Neural cell (in vitro differentiated cells): ENCODE measurements around the gene KRT86. TPM values are rescaled to one million over a fixed set of nuclear protein-coding genes. Genes with fewer than 3 reads are reported as not detected.

ENCODE experiments used
- H2AFZ ChIP-seq: fragments of 200-600, 300-800 bp; sonication (generic), shearing (Covaris generic); 2 replicates; pipeline ENCODE4 v1.6.0; 2014; ENCODE audit warnings: low read depth, mild to moderate bottlenecking, antibody characterized with exemption, low read length, moderate library complexity
- H3F3A ChIP-seq: fragments of 200-600 bp; shearing (Covaris generic); 2 replicates; pipeline ENCODE4 v1.6.1; 2016; ENCODE audit warnings: mild to moderate bottlenecking, moderate library complexity, mixed read lengths, antibody characterized with exemption, low read length; ENCODE audit not compliant: insufficient read depth, poor library complexity, severe bottlenecking
- H3K27ac ChIP-seq: fragments of 200-600, 300-800 bp; sonication (generic), shearing (Covaris generic); 2 replicates; pipeline ENCODE4 v1.5.1; 2014; ENCODE audit warnings: mild to moderate bottlenecking, low read length, moderate library complexity
- H3K27me3 ChIP-seq: fragments of 300-800, 200-600 bp; sonication (generic), shearing (Covaris generic); 2 replicates; pipeline ENCODE4 v1.6.0; 2014; ENCODE audit warnings: mild to moderate bottlenecking, low read depth, low read length, moderate library complexity; ENCODE audit not compliant: insufficient read depth
- H3K36me3 ChIP-seq: fragments of 300-800, 200-600 bp; sonication (generic), shearing (Covaris generic); 2 replicates; pipeline ENCODE4 v1.5.1; 2014; ENCODE audit warnings: mild to moderate bottlenecking, antibody characterized with exemption, low read length, moderate library complexity; ENCODE audit not compliant: insufficient read depth
- H3K4me2 ChIP-seq: fragments of 300-800, 200-600 bp; sonication (generic), shearing (Covaris generic); 2 replicates; pipeline ENCODE4 v1.6.0; 2014; ENCODE audit warnings: mild to moderate bottlenecking, low read length
- H3K4me3 ChIP-seq: fragments of 300-800, 200-600 bp; sonication (generic), shearing (Covaris generic); 2 replicates; pipeline ENCODE4 v1.5.1; 2014; ENCODE audit warnings: mild to moderate bottlenecking, low read length, moderate library complexity
- H3K79me2 ChIP-seq: fragments of 200-600 bp; shearing (Covaris generic); replicated peaks from 2 replicates; pipeline ENCODE4 v1.6.0; 2014; ENCODE audit warnings: mild to moderate bottlenecking, low read length, moderate library complexity; ENCODE audit not compliant: insufficient read depth
- H3K9ac ChIP-seq: fragments of 300-800, 200-600 bp; sonication (generic), shearing (Covaris generic); 2 replicates; pipeline ENCODE4 v1.6.1; 2016; ENCODE audit warnings: mild to moderate bottlenecking, low read length, mixed read lengths
- H3K9me2 ChIP-seq: fragments of 200-600 bp; shearing (Covaris generic); 2 replicates; pipeline ENCODE4 v1.6.1; 2016; ENCODE audit warnings: mild to moderate bottlenecking, low read length, mixed read lengths; ENCODE audit not compliant: insufficient read depth
- H3K9me3 ChIP-seq: fragments of 200-600, 300-800 bp; sonication (generic), shearing (Covaris generic); 2 replicates; pipeline ENCODE4 v1.6.1; 2016; ENCODE audit warnings: mild to moderate bottlenecking, mixed run types, low read length, moderate library complexity, mixed read lengths
- H4K20me1 ChIP-seq: fragments of 200-600 bp; shearing (Covaris generic); 2 replicates; pipeline ENCODE4 v1.6.1; 2016; ENCODE audit warnings: mild to moderate bottlenecking, mixed run types; ENCODE audit not compliant: insufficient read depth
- EP300 ChIP-seq: fragments of 450-650 bp; conservative IDR thresholded peaks from 2 replicates; pipeline ENCODE4 v1.6.1; 2014; ENCODE audit warnings: antibody characterized with exemption, mild to moderate bottlenecking, moderate library complexity; ENCODE audit not compliant: poor library complexity, severe bottlenecking
- EZH2 ChIP-seq: fragments of 200-600, 300-800 bp; shearing (Covaris generic), sonication (generic); IDR thresholded peaks from 2 replicates; pipeline ENCODE4 v1.6.1; 2014; ENCODE audit warnings: antibody characterized with exemption, low read length, borderline replicate concordance, mild to moderate bottlenecking; ENCODE audit not compliant: insufficient read depth, poor library complexity, severe bottlenecking
- MXI1 ChIP-seq: fragments of 450-650 bp; conservative IDR thresholded peaks from 2 replicates; pipeline ENCODE4 v1.6.1; 2014; ENCODE audit warnings: antibody characterized with exemption, mild to moderate bottlenecking; ENCODE audit not compliant: poor library complexity, severe bottlenecking
- POLR2AphosphoS5 ChIP-seq: IDR thresholded peaks from 2 replicates; pipeline ENCODE4 v1.6.1; 2012
- RAD21 ChIP-seq: fragments of 450-650 bp; conservative IDR thresholded peaks from 2 replicates; pipeline ENCODE4 v1.6.1; 2014; ENCODE audit warnings: antibody characterized with exemption, mild to moderate bottlenecking, moderate library complexity
- SMC3 ChIP-seq: fragments of 450-650 bp; conservative IDR thresholded peaks from 2 replicates; pipeline ENCODE4 v1.6.1; 2014; ENCODE audit warnings: antibody characterized with exemption, mild to moderate bottlenecking, moderate library complexity; ENCODE audit not compliant: poor library complexity
- TAF1 ChIP-seq: IDR thresholded peaks from 2 replicates; pipeline ENCODE4 v1.6.1; 2012; ENCODE audit warnings: low read depth
- polyA plus RNA-seq: library from polyadenylated mRNA; depleted of rRNA; stranded (reverse); fragments of >200 nt; gene quantifications from 2 replicates; pipeline ENCODE4 v1.2.3, GENCODE V29; 2014
- TF ChIP-seq, protein P1 (sequence below): fragments of 450-650 bp; IDR thresholded peaks from 2 replicates; pipeline ENCODE4 v1.5.1; 2014; ENCODE audit warnings: antibody characterized with exemption, mild to moderate bottlenecking, moderate library complexity; ENCODE audit not compliant: poor library complexity, severe bottlenecking
- TF ChIP-seq, protein P2 (sequence below): IDR thresholded peaks from 2 replicates; pipeline ENCODE4 v1.6.1; 2012; ENCODE audit warnings: borderline replicate concordance

Gene KRT86
- polyA plus RNA-seq, 1 donor from 2014 or later = not detected

DNA sequence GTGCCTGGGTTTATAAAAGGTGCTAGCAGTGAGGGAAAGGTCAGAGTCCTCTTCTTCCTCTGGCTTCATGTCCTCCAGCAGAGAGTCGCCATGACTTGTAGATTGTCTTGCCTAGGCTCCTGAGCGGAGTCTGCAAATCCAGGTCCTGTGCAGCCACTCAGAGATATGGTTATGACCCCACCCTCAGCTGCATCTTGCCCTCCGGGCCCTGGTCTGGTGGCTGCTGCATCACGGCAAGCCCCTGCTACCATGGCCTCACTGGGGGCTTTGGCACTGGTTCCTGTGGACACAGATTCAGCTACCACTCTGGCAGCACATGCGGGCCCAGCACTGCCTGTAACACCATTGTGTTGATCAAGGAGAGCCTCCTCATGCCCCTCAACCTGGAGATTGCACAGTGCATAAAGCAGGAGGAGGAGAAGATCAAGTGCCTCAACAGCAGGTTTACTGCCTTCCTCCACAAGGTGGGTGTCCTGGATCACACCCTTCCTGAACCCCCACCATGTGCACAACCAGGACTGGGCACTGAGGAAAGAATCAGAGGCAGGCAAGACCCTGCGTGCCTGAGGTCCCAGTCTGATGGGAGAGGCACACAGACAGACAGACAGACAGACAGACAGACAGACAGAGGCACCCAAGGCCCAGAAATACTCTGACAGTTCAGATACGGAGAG lies 10.5 kb upstream of the KRT86 start:
- Histone ChIP-seq H3K27me3 (peaks cover 4% of the 10 kb centered on the region), H3K9ac (no peak overlapping the region), H3K36me3 (no peaks in the 10 kb centered on the region), H3K4me3 (no peak overlapping the region), H3K79me2 (no peaks in the 10 kb centered on the region), H3K4me2 (no peak overlapping the region), H3K9me2 (no peaks in the 10 kb centered on the region), H2AFZ (no peak overlapping the region), H3K27ac (no peak overlapping the region), H4K20me1 (no peaks in the 10 kb centered on the region), H3F3A (no peaks in the 10 kb centered on the region), H3K9me3 (no peaks in the 10 kb centered on the region)
- no peak for TF ChIP-seq TAF1
- TF ChIP-seq, protein P1, sequence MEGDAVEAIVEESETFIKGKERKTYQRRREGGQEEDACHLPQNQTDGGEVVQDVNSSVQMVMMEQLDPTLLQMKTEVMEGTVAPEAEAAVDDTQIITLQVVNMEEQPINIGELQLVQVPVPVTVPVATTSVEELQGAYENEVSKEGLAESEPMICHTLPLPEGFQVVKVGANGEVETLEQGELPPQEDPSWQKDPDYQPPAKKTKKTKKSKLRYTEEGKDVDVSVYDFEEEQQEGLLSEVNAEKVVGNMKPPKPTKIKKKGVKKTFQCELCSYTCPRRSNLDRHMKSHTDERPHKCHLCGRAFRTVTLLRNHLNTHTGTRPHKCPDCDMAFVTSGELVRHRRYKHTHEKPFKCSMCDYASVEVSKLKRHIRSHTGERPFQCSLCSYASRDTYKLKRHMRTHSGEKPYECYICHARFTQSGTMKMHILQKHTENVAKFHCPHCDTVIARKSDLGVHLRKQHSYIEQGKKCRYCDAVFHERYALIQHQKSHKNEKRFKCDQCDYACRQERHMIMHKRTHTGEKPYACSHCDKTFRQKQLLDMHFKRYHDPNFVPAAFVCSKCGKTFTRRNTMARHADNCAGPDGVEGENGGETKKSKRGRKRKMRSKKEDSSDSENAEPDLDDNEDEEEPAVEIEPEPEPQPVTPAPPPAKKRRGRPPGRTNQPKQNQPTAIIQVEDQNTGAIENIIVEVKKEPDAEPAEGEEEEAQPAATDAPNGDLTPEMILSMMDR = no peak
- TF ChIP-seq RAD21 = no peak
- TF ChIP-seq EZH2 = no peak
- TF ChIP-seq, protein P2, sequence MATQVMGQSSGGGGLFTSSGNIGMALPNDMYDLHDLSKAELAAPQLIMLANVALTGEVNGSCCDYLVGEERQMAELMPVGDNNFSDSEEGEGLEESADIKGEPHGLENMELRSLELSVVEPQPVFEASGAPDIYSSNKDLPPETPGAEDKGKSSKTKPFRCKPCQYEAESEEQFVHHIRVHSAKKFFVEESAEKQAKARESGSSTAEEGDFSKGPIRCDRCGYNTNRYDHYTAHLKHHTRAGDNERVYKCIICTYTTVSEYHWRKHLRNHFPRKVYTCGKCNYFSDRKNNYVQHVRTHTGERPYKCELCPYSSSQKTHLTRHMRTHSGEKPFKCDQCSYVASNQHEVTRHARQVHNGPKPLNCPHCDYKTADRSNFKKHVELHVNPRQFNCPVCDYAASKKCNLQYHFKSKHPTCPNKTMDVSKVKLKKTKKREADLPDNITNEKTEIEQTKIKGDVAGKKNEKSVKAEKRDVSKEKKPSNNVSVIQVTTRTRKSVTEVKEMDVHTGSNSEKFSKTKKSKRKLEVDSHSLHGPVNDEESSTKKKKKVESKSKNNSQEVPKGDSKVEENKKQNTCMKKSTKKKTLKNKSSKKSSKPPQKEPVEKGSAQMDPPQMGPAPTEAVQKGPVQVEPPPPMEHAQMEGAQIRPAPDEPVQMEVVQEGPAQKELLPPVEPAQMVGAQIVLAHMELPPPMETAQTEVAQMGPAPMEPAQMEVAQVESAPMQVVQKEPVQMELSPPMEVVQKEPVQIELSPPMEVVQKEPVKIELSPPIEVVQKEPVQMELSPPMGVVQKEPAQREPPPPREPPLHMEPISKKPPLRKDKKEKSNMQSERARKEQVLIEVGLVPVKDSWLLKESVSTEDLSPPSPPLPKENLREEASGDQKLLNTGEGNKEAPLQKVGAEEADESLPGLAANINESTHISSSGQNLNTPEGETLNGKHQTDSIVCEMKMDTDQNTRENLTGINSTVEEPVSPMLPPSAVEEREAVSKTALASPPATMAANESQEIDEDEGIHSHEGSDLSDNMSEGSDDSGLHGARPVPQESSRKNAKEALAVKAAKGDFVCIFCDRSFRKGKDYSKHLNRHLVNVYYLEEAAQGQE = no peak
- TF ChIP-seq SMC3 = no peak
- no peak for TF ChIP-seq EP300
- no peak for TF ChIP-seq POLR2AphosphoS5
- TF ChIP-seq MXI1 = no peak

DNA sequence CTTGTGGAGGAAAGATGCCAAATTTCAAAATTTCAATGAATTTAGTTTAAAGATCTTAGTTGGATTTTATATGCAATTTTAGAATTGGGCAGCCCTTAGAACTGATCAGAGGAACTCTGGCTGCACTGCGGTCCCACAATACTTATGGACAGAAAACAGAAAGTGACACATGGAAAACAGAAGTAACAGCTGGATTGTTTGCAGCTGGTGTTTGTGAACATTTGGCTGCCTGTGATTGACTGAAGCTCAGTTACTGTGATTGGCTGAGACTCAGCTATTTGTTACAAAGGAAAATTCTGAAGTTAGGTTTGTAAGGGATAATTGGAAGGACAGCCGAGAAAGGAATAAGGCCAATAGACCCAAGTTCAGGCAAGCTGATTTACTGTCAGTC lies 10.0 kb upstream of the KRT86 start:
- Histone ChIP-seq H3F3A (no peaks in the 10 kb centered on the region), H3K4me2 (no peak overlapping the region), H3K9me3 (no peaks in the 10 kb centered on the region), H3K27ac (no peak overlapping the region), H3K27me3 (no peaks in the 10 kb centered on the region), H3K79me2 (no peaks in the 10 kb centered on the region), H3K9ac (no peak overlapping the region), H3K4me3 (no peak overlapping the region), H3K36me3 (no peaks in the 10 kb centered on the region), H2AFZ (no peak overlapping the region), H3K9me2 (no peaks in the 10 kb centered on the region), H4K20me1 (no peaks in the 10 kb centered on the region)
- TF ChIP-seq EP300 (no peak), POLR2AphosphoS5 (no peak), TAF1 (no peak), EZH2 (no peak)
